ENCODE measurements around the gene SGCE.

- TF ChIP-seq CTCF (IDR thresholded peaks at IDR 0.05; ENCODE audit: low read depth, low read length, missing input control): no peak
- TF ChIP-seq RAD21 (IDR thresholded peaks at IDR 0.05): no peak
- TF ChIP-seq JUND (IDR thresholded peaks at IDR 0.05): no peak
- no peak for TF ChIP-seq ZBTB33 (IDR thresholded peaks at IDR 0.05)
- no peak for TF ChIP-seq TAF1 (conservative IDR thresholded peaks at IDR 0.05)
- no peak for TF ChIP-seq RXRA (IDR thresholded peaks at IDR 0.05)
- TF ChIP-seq EGR1 (IDR thresholded peaks at IDR 0.05; ENCODE audit: low read depth in 2 of 2): no peak
- TF ChIP-seq NR2F2 (IDR thresholded peaks at IDR 0.05): no peak
- no peak for TF ChIP-seq HNF4A (conservative IDR thresholded peaks at IDR 0.05)
- TF ChIP-seq GABPA (IDR thresholded peaks at IDR 0.05 in 1 of 2, conservative IDR thresholded peaks at IDR 0.05 in 1 of 2): no peak
- TF ChIP-seq SP1 (IDR thresholded peaks at IDR 0.05): no peak
- TF ChIP-seq YY1 (IDR thresholded peaks at IDR 0.05): no peak
Measured at GRCh38 chr7:94687076-94687475, 31.1 kb upstream of the SGCE start.
